Endothelial cell (in vitro differentiated cells): ENCODE data around the gene ELAVL4. TPM values are rescaled to one million over a fixed set of nuclear protein-coding genes. Genes with fewer than 3 reads are reported as not detected.

Experiments used
- DNase-seq: peaks from one replicate; pipeline ENCODE4 v3.0.0; 2021; ENCODE audit warnings: low spot score
- H3K27ac Mint-ChIP-seq: one replicate; pipeline ENCODE4 v1.8.0; 2021; ENCODE audit warnings: mixed read lengths, inconsistent platforms; ENCODE audit not compliant: unreplicated experiment
- H3K27me3 Mint-ChIP-seq: one replicate; pipeline ENCODE4 v1.8.0; 2021; ENCODE audit warnings: mild to moderate bottlenecking, moderate library complexity, mixed read lengths, inconsistent platforms; ENCODE audit not compliant: unreplicated experiment
- H3K36me3 Mint-ChIP-seq: one replicate; pipeline ENCODE4 v1.8.0; 2021; ENCODE audit warnings: mild to moderate bottlenecking, low read depth, mixed read lengths, inconsistent platforms; ENCODE audit not compliant: unreplicated experiment
- H3K4me1 Mint-ChIP-seq: one replicate; pipeline ENCODE4 v1.8.0; 2021; ENCODE audit warnings: mild to moderate bottlenecking, mixed read lengths, inconsistent platforms; ENCODE audit not compliant: unreplicated experiment
- H3K4me3 Mint-ChIP-seq: one replicate; pipeline ENCODE4 v1.8.0; 2021; ENCODE audit warnings: mild to moderate bottlenecking, mixed read lengths, inconsistent platforms; ENCODE audit not compliant: unreplicated experiment
- H3K9me3 Mint-ChIP-seq: one replicate; pipeline ENCODE4 v1.8.0; 2021; ENCODE audit warnings: mixed read lengths, inconsistent platforms; ENCODE audit not compliant: unreplicated experiment
- total RNA-seq: library from RNA; stranded (reverse); fragmentation: NEBNext Ultra II Directional; extraction: Animal tissue kit (Norgen Biotek cat#: 25700); gene quantifications from one replicate; pipeline ENCODE4 v1.2.1, GENCODE V29; 2021; ENCODE audit not compliant: unreplicated experiment
- TF ChIP-seq, protein P1 (sequence below): fragments of 200-600 bp; sonication (generic); IDR thresholded peaks from one replicate; pipeline ENCODE4 v1.5.0; 2021; ENCODE audit warnings: antibody characterized with exemption; ENCODE audit not compliant: unreplicated experiment

Gene ELAVL4
- total RNA-seq, 1 donor from 2014 or later = 3.0 TPM

DNA sequence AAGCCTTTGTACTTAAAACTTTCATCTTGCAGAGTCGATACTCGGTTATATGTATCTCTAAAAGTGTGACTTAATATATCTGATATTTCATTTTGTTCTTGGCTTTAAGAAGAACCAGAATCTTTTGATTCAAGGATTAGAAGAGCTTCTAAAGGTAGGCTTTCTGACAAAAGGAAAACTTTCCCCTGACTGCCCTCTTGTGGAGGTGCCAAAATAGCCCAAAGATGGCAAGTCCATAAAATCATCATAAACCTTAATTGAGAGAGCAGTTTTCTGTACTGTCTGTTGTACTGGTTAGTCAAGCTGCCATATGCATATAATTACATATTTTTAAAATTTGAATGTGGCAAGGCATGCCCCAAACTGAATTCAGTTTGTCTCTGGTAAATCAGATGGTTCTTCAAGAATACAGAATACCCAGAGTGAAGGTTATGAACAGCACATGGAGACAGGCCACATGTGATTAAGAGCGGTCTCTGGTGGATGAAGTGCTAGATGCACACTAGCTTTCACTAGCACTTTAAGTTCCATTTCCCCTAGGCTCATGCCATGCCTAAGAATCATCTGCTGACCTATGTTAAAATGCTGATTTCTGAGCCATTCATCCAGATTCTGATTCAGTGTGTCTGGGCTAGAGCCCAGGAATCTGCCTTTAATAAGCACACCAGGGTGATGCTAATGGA, 27.7 kb upstream of the ELAVL4 start:
- peak; percentile 21 for DNase-seq
- no peaks in the 10 kb centered on the region for H3K36me3 Mint-ChIP-seq
- H3K27me3 Mint-ChIP-seq = no peaks in the 10 kb centered on the region
- TF ChIP-seq, protein P1, sequence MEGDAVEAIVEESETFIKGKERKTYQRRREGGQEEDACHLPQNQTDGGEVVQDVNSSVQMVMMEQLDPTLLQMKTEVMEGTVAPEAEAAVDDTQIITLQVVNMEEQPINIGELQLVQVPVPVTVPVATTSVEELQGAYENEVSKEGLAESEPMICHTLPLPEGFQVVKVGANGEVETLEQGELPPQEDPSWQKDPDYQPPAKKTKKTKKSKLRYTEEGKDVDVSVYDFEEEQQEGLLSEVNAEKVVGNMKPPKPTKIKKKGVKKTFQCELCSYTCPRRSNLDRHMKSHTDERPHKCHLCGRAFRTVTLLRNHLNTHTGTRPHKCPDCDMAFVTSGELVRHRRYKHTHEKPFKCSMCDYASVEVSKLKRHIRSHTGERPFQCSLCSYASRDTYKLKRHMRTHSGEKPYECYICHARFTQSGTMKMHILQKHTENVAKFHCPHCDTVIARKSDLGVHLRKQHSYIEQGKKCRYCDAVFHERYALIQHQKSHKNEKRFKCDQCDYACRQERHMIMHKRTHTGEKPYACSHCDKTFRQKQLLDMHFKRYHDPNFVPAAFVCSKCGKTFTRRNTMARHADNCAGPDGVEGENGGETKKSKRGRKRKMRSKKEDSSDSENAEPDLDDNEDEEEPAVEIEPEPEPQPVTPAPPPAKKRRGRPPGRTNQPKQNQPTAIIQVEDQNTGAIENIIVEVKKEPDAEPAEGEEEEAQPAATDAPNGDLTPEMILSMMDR = peak; percentile 55
- no peak overlapping the region for H3K27ac Mint-ChIP-seq
- no peaks in the 10 kb centered on the region for H3K9me3 Mint-ChIP-seq
- no peaks in the 10 kb centered on the region for H3K4me1 Mint-ChIP-seq
- no peak overlapping the region for H3K4me3 Mint-ChIP-seq

DNA sequence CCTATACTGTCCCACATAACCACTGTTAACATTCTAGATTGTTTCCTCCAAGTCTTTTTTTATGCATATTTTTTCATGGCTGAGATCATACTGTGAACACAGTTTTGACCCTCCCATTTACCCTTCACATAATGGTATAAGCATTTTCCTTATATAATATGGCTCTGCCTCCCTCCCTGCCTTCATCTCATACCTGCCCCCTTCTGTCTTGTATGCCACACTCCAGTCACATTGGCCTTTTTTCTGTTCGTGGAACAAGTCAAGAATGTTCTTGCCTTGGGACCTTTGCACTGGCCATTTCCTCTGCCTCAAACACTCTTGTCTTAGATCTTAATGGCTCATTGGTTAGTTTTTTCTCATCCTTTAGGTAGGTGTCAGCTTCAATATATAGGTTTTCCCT, 24.3 kb upstream of the ELAVL4 start:
- Mint-ChIP-seq H3K27me3 (peaks cover 2% of the 10 kb centered on the region), H3K4me1 (no peaks in the 10 kb centered on the region), H3K36me3 (no peaks in the 10 kb centered on the region), H3K27ac (no peak overlapping the region), H3K9me3 (no peaks in the 10 kb centered on the region), H3K4me3 (no peak overlapping the region)
- TF ChIP-seq, protein P1 = no peak
- DNase-seq = no peak

DNA sequence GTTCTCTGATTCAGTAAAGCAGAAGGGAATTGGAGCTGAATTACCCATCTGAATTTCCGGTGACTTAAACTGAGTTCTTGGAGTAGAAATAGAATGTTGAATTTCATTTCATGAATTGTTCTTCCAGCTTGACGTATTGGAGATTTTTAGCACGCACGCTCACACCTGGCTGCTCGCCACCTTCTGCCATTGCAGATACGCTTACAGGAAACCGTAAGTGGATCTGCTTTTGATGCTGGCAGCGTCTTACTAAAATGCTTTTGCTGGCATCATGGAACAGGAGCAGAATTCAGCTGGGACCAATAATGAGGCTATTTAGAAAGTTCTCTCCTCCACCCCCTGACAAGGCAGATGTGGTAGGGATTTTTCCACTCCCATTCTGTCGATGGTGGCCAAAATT, 17.7 kb upstream of the ELAVL4 start:
- no peak overlapping the region for H3K4me3 Mint-ChIP-seq
- DNase-seq = no peak
- H3K27ac Mint-ChIP-seq = no peak overlapping the region
- H3K36me3 Mint-ChIP-seq = no peaks in the 10 kb centered on the region
- H3K27me3 Mint-ChIP-seq = peaks cover 4% of the 10 kb centered on the region
- TF ChIP-seq, protein P1 = no peak
- H3K9me3 Mint-ChIP-seq = no peaks in the 10 kb centered on the region
- no peaks in the 10 kb centered on the region for H3K4me1 Mint-ChIP-seq

DNA sequence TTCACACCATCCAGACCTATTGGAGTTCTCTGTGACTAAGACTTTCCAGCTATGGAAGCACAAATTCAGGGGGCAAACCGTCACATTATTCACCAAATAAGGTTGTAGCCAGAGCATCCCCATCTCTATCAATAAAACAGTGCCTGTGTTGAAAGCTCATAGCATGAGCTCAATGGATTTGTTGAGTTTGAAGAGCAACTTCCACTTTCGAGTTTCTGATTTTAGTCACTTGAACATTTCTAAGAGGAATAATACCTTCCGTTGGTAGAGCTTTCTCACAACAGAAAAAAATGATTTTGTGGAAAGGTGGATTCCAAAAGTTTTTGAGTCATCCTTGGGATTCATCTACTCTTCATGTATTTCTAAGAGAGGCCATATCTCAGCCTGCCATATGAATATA, 13.0 kb upstream of the ELAVL4 start:
- TF ChIP-seq, protein P1 = no peak
- Mint-ChIP-seq H3K4me3 (no peak overlapping the region), H3K27me3 (no peaks in the 10 kb centered on the region), H3K27ac (no peak overlapping the region), H3K36me3 (no peaks in the 10 kb centered on the region), H3K4me1 (no peaks in the 10 kb centered on the region), H3K9me3 (no peaks in the 10 kb centered on the region)
- no peak for DNase-seq

DNA sequence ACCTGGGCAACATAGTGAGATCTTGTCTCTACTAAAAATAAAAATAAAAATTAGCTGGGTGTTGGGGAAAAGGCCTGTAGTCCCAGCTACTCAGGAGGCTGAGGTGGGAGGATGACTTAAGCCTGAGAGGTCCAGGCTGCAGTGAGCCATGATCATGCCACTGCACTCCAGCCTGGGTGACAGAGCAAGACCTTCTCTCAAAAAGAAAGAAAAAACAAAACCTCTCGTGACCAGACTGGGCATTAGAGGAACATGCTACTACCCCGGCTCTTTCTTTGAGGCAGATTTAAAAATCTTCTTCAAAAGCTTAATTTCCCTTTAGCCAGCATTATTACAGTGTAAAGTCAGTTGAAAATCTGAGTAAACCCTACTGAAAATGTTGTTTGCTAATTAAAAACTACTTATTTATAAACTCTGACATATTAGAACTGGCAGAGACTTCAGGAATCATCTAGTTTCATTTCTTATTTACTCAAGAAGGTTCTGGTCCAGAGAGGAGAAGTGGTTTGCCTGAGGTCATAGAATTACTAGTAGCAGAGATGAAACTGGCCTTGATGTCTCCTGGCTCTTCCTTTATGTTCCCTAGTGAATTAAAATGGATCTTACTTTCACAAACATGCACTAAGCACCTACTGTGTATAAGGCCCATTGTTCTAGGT, 11.6 kb upstream of the ELAVL4 start:
- H3K27me3 Mint-ChIP-seq = no peaks in the 10 kb centered on the region
- H3K4me3 Mint-ChIP-seq = no peak overlapping the region
- no peak overlapping the region for H3K27ac Mint-ChIP-seq
- DNase-seq = no peak
- H3K4me1 Mint-ChIP-seq = no peaks in the 10 kb centered on the region
- H3K36me3 Mint-ChIP-seq = no peaks in the 10 kb centered on the region
- TF ChIP-seq, protein P1 = no peak
- H3K9me3 Mint-ChIP-seq = no peaks in the 10 kb centered on the region
